Endodermal cell (in vitro differentiated cells): ENCODE data around the gene ZNF511. TPM values are rescaled to one million over a fixed set of nuclear protein-coding genes. Genes with fewer than 3 reads are reported as not detected.

Source experiments
- DNase-seq: peaks from one replicate; pipeline ENCODE4 v3.0.0-alpha.2; 2017
- H3K27ac ChIP-seq: 2 replicates; pipeline ENCODE4 v1.5.1; 2013; ENCODE audit warnings: mild to moderate bottlenecking, low read depth, low read length, moderate library complexity
- H3K27me3 ChIP-seq: 2 replicates; pipeline ENCODE4 v1.6.1; 2013; ENCODE audit warnings: mild to moderate bottlenecking, low read length, moderate library complexity; ENCODE audit not compliant: insufficient read depth, control insufficient read depth, poor library complexity, severe bottlenecking
- H3K36me3 ChIP-seq: 2 replicates; pipeline ENCODE4 v1.7.0; 2013; ENCODE audit warnings: mild to moderate bottlenecking, low read length, moderate library complexity; ENCODE audit not compliant: control insufficient read depth, insufficient read depth
- H3K4me1 ChIP-seq: one replicate; pipeline ENCODE4 v1.7.0; 2013; ENCODE audit warnings: low read length; ENCODE audit not compliant: control insufficient read depth, insufficient read depth
- H3K4me3 ChIP-seq: 2 replicates; pipeline ENCODE4 v1.5.1; 2013; ENCODE audit warnings: mild to moderate bottlenecking, low read length, moderate library complexity
- H3K9ac ChIP-seq: 2 replicates; pipeline ENCODE4 v1.6.1; 2013; ENCODE audit warnings: mild to moderate bottlenecking, low read length, moderate library complexity; ENCODE audit not compliant: poor library complexity, severe bottlenecking; ENCODE audit errors: extremely low read depth
- H3K9me3 ChIP-seq: 2 replicates; pipeline ENCODE4 v1.6.1; 2013; ENCODE audit warnings: mild to moderate bottlenecking, low read length, moderate library complexity; ENCODE audit not compliant: control insufficient read depth
- H3K27ac Mint-ChIP-seq: 2 replicates; pipeline ENCODE4 v1.8.0; 2020; ENCODE audit warnings: mixed read lengths
- H3K27me3 Mint-ChIP-seq: 2 replicates; pipeline ENCODE4 v1.8.0; 2021; ENCODE audit warnings: mild to moderate bottlenecking, mixed read lengths; ENCODE audit not compliant: insufficient read depth
- H3K36me3 Mint-ChIP-seq: 2 replicates; pipeline ENCODE4 v1.8.0; 2020; ENCODE audit warnings: low read depth, mixed read lengths
- H3K4me1 Mint-ChIP-seq: 2 replicates; pipeline ENCODE4 v1.8.0; 2020; ENCODE audit warnings: mixed read lengths
- H3K4me3 Mint-ChIP-seq: 2 replicates; pipeline ENCODE4 v1.8.0; 2020; ENCODE audit warnings: mild to moderate bottlenecking, moderate library complexity, mixed read lengths
- H3K9me3 Mint-ChIP-seq: 2 replicates; pipeline ENCODE4 v1.8.0; 2020; ENCODE audit warnings: mild to moderate bottlenecking, mixed read lengths
- WGBS, 2 experiments: methylation state at CpG; one replicate each; pipeline versions ENCODE4 v1.1.5 to v1.1.7; 2013; ENCODE audit warnings: missing lambda C conversion rate in 2 of 2, mixed read lengths in 1 of 2; ENCODE audit not compliant: insufficient coverage in 1 of 2, insufficient read length in 1 of 2; 5-methylcytosine and 5-hydroxymethylcytosine counted together
- total RNA-seq, 2 donors: library from RNA; stranded (reverse); fragmentation: NEBNext Ultra II Directional in 1 of 2; extraction: Animal tissue kit (Norgen Biotek cat#: 25700) in 1 of 2; gene quantifications; 2 replicates in 1 of 2; 3 replicates in 1 of 2; pipeline ENCODE4 v1.2.1, GENCODE V29; 2021
- TF ChIP-seq, protein P1 (sequence below): fragments of 200-600 bp; sonication (generic); conservative IDR thresholded peaks from 2 replicates; pipeline ENCODE4 v1.5.0; 2021; ENCODE audit warnings: antibody characterized with exemption, mild to moderate bottlenecking

ZNF511 gene
- total RNA-seq, 2 donors from 2014 or later, result 48.1 to 57.6 TPM

DNA sequence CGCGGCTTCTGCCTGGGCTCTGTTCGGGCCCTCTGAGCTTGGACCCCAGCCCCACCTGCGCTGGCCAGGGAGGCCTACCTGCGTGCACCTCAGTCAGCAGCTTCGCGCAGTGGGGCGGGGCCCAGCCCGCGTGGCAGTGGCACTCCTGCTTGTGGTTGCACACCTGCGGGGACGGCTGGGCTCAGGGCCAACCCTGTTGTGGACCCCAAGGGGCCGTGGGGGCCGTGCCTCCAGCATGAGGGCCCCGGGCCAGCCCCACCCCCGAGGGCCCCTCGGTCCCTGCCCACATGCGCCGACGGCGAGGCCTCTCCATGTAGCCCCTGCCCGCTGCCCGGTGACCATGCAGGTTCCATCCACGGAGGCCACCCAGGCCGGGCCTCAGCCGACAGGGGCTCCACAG, 39.3 kb upstream of the ZNF511 start:
- no peaks in the 10 kb centered on the region for H3K36me3 ChIP-seq
- TF ChIP-seq, protein P1, sequence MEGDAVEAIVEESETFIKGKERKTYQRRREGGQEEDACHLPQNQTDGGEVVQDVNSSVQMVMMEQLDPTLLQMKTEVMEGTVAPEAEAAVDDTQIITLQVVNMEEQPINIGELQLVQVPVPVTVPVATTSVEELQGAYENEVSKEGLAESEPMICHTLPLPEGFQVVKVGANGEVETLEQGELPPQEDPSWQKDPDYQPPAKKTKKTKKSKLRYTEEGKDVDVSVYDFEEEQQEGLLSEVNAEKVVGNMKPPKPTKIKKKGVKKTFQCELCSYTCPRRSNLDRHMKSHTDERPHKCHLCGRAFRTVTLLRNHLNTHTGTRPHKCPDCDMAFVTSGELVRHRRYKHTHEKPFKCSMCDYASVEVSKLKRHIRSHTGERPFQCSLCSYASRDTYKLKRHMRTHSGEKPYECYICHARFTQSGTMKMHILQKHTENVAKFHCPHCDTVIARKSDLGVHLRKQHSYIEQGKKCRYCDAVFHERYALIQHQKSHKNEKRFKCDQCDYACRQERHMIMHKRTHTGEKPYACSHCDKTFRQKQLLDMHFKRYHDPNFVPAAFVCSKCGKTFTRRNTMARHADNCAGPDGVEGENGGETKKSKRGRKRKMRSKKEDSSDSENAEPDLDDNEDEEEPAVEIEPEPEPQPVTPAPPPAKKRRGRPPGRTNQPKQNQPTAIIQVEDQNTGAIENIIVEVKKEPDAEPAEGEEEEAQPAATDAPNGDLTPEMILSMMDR, result no peak
- H3K4me3 Mint-ChIP-seq, result no peak overlapping the region
- H3K4me1 ChIP-seq, result no peaks in the 10 kb centered on the region
- DNase-seq, result no peak
- 86 to 89% methylated on average over 20 to 26 of the region's 26 CpGs for WGBS, 2 experiments
- H3K36me3 Mint-ChIP-seq, result no peaks in the 10 kb centered on the region
- H3K9me3 ChIP-seq, result no peaks in the 10 kb centered on the region
- H3K4me3 ChIP-seq, result no peak overlapping the region
- H3K9ac ChIP-seq, result no peak overlapping the region
- H3K27ac Mint-ChIP-seq, result no peak overlapping the region
- peaks cover 3% of the 10 kb centered on the region for H3K27me3 Mint-ChIP-seq
- no peaks in the 10 kb centered on the region for H3K27me3 ChIP-seq
- H3K4me1 Mint-ChIP-seq, result no peaks in the 10 kb centered on the region
- no peak overlapping the region for H3K27ac ChIP-seq
- no peaks in the 10 kb centered on the region for H3K9me3 Mint-ChIP-seq

DNA sequence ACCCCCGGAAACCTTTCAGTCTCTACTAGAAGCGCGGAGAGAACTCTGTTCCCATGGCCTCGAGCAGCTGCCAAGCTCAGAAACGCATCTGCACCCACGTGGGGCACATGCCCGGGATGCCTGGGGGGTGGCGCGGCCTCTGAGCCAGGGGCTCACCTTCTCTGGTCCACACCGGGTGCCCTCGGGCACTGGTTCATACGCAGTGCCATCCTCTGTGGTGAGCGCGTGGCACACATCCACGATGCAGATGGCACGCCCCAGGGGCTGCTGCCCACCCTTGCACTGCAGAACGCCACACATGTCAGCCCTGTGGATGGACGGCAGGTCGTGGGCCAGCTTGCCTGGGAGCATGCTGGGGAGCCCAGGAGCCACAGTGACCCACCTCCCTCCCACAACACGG, 38.5 kb upstream of the ZNF511 start:
- H3K9ac ChIP-seq, result no peak overlapping the region
- WGBS, 2 experiments, result 88 to 90% methylated on average over 17 to 20 of the region's 20 CpGs
- Mint-ChIP-seq H3K4me3 (no peak overlapping the region), H3K4me1 (no peaks in the 10 kb centered on the region), H3K36me3 (no peaks in the 10 kb centered on the region), H3K27me3 (no peaks in the 10 kb centered on the region), H3K27ac (no peak overlapping the region), H3K9me3 (no peaks in the 10 kb centered on the region)
- no peaks in the 10 kb centered on the region for H3K27me3 ChIP-seq
- no peak overlapping the region for H3K27ac ChIP-seq
- no peaks in the 10 kb centered on the region for H3K9me3 ChIP-seq
- no peak overlapping the region for H3K4me3 ChIP-seq
- no peak for DNase-seq
- H3K36me3 ChIP-seq, result no peaks in the 10 kb centered on the region
- peaks cover 2% of the 10 kb centered on the region for H3K4me1 ChIP-seq
- TF ChIP-seq, protein P1, result no peak

DNA sequence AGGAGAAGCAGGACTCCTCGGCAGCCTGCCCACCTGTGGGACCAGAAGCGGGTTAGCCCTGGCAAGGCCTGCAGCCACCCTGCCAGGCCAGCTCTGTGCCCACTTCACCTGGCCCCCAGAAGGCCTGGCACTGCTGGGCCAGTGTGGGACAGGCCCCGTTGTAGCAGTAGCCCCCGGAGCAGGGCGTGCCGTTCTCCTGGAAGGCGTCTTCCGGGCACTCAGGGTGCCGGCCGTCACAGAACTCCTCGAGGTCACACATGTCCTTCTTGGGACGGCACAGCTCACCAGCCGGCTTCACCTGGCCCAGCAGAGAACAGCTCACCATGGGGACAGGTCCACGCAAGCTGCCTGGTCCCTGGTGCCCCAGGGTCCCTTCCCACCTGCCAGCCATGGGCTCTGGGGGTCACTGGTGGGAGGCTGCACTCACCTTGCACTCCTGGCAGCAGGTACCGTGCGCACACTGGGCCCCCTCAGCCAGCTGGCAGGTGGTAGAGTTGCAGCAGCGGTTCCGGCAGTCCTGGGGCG, 37.9 kb upstream of the ZNF511 start:
- Histone ChIP-seq H3K36me3 (no peaks in the 10 kb centered on the region), H3K9me3 (no peaks in the 10 kb centered on the region), H3K4me3 (no peak overlapping the region), H3K27me3 (peaks cover 2% of the 10 kb centered on the region), H3K27ac (no peak overlapping the region), H3K4me1 (peaks cover 4% of the 10 kb centered on the region), H3K9ac (no peak overlapping the region)
- TF ChIP-seq, protein P1, result no peak
- no peak overlapping the region for H3K27ac Mint-ChIP-seq
- no peak for DNase-seq
- no peaks in the 10 kb centered on the region for H3K36me3 Mint-ChIP-seq
- H3K4me1 Mint-ChIP-seq, result no peaks in the 10 kb centered on the region
- no peak overlapping the region for H3K4me3 Mint-ChIP-seq
- H3K27me3 Mint-ChIP-seq, result peaks cover 1% of the 10 kb centered on the region
- WGBS, 2 experiments, result 91 to 96% methylated on average over 15 to 19 of the region's 19 CpGs
- no peaks in the 10 kb centered on the region for H3K9me3 Mint-ChIP-seq
